ENCODE results near the gene AFDN.

The AFDN gene

DNA sequence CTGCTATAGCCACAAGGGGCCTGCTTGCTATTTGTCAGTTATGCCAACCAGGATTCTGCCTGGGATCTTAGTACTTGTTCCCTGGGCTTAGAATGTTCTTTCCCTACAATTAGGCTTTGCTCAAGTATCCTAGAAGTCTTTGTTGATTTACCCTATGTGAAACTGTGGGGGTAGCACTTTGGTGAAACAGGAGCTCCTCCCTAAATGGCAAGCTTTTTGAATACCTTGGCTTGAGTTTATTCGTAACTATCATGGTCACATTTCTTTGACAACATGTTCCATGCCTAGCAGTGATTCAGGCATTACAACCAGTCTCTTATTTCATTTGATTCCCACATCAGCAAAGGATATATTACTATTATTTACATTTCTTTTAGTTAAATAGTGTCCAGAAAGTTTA lies 21.2 kb downstream of the AFDN start:
- no peak for DNase-seq (ENCODE audit: low read depth in 2 of 2)
- TF ChIP-seq, protein P1, sequence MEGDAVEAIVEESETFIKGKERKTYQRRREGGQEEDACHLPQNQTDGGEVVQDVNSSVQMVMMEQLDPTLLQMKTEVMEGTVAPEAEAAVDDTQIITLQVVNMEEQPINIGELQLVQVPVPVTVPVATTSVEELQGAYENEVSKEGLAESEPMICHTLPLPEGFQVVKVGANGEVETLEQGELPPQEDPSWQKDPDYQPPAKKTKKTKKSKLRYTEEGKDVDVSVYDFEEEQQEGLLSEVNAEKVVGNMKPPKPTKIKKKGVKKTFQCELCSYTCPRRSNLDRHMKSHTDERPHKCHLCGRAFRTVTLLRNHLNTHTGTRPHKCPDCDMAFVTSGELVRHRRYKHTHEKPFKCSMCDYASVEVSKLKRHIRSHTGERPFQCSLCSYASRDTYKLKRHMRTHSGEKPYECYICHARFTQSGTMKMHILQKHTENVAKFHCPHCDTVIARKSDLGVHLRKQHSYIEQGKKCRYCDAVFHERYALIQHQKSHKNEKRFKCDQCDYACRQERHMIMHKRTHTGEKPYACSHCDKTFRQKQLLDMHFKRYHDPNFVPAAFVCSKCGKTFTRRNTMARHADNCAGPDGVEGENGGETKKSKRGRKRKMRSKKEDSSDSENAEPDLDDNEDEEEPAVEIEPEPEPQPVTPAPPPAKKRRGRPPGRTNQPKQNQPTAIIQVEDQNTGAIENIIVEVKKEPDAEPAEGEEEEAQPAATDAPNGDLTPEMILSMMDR (IDR thresholded peaks at IDR 0.05; ENCODE audit: low read depth, low read length) = no peak
- H3K4me3 ChIP-seq (replicated peaks in 1 of 2; ENCODE audit: low read depth in 2 of 2, low read length in 2 of 2) = no peak overlapping the region

DNA sequence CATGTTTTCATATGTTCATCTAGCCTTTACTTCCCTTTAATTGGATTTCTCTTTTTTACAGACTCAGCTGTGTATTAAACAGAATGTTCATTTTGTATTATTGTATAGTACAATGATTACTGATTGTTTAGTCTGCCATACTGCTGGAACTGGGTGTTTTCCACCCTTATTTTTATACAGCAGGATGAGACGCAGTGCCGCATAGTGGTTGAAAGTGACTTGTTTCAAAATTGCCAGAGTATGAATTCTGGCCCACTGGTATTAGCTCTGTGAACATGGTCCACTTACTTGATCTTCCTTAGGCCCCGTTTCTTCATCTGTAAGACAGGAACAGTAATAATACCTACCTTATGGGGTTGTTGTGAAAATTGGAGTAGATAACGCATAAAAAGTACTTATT lies 22.1 kb downstream of the AFDN start:
- TF ChIP-seq, protein P1 (IDR thresholded peaks at IDR 0.05; ENCODE audit: low read depth, low read length) = no peak
- DNase-seq (ENCODE audit: low read depth in 2 of 2) = no peak
- H3K4me3 ChIP-seq (replicated peaks in 1 of 2; ENCODE audit: low read depth in 2 of 2, low read length in 2 of 2) = no peak overlapping the region

- no peak overlapping the region for H3K4me3 ChIP-seq (replicated peaks in 1 of 2; ENCODE audit: low read depth in 2 of 2, low read length in 2 of 2)
- DNase-seq (ENCODE audit: low read depth in 2 of 2) = peak; percentile 38 to 47
- TF ChIP-seq, protein P1 (IDR thresholded peaks at IDR 0.05; ENCODE audit: low read depth, low read length) = no peak
Measured at GRCh38 chr6:167849846-167850459, 23.2 kb downstream of the AFDN start.

DNA sequence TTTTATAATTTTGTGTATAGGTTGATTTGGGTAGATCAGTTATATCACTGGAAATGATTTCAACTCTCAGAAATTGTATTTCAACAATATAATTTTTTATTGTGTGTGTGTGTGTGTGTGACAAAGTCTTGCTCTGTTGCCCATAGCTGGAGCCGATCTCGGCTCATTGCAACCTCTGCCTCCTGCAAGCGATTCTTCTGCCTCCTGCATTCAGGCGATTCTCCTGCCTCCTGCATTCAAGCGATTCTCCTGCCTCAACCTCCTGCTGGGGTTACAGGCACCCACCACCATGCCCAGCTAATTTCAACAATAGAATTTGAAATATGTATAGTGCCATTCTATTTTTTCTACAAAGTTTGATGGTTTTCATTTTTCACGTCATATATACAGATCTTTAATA lies 24.1 kb downstream of the AFDN start:
- H3K4me3 ChIP-seq (replicated peaks in 1 of 2; ENCODE audit: low read depth in 2 of 2, low read length in 2 of 2) = no peak overlapping the region
- TF ChIP-seq, protein P1 (IDR thresholded peaks at IDR 0.05; ENCODE audit: low read depth, low read length) = no peak
- DNase-seq (ENCODE audit: low read depth in 2 of 2) = no peak

- H3K4me3 ChIP-seq (replicated peaks in 1 of 2; ENCODE audit: low read depth in 2 of 2, low read length in 2 of 2) = no peak overlapping the region
- no peak for DNase-seq (ENCODE audit: low read depth in 2 of 2)
- TF ChIP-seq, protein P1 (IDR thresholded peaks at IDR 0.05; ENCODE audit: low read depth, low read length) = no peak
Measured at GRCh38 chr6:167851370-167851952, 24.8 kb downstream of the AFDN start.

GRCh38 chr6:167855825-167856425 lies 29.2 kb downstream of the AFDN start:
- peak; percentile 88 to 99 for DNase-seq (ENCODE audit: low read depth in 2 of 2)
- TF ChIP-seq, protein P1 (IDR thresholded peaks at IDR 0.05; ENCODE audit: low read depth, low read length) = no peak
- no peak overlapping the region for H3K4me3 ChIP-seq (replicated peaks in 1 of 2; ENCODE audit: low read depth in 2 of 2, low read length in 2 of 2)
